ENCODE data around the gene TMEM203.

TMEM203 gene

DNA sequence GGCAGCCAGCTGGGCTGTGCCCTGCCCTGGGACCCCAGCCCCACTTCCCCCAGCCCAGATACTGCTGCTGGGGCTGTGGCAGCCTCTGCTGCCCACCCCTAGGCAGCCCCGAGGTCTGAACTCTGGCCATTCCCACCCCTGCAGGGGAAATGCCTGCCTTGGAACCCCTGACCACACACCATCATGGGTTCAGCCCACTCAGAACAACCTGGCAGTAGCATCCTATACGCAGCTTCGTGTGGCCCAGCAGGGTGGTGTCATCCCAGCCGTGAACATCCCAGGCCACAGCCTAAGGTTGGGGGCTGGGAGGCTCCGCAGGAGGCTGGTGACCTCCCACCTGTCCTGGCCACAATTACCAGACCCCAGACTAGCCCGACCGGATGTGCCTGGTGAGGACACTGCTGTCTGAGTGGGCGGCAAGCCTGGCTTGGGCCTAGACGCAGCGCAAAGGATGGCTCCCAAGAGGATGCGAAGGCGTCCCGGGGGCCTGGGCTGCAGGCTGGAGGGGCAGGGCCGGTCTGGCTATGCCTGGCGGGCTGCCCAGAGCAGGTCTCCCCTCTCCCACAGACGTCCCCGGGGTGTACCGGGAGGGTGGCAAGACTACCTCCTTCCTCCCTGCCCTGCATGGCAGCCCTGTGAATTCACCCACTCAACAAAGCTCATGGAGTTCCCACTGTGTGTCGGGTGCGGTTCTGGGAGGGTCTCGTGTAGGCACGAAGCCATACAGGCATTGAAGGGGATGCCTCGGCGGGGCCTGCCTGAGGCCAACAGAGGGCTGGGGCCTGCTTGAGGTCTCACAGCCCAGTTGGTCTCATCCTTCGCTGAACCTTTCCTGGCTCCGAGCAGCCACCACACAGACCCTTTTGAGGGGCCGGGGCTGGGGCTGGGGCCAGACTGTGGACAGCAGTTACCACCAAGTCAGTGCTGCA lies 23.8 kb upstream of the TMEM203 start:
- no peak for DNase-seq

DNA sequence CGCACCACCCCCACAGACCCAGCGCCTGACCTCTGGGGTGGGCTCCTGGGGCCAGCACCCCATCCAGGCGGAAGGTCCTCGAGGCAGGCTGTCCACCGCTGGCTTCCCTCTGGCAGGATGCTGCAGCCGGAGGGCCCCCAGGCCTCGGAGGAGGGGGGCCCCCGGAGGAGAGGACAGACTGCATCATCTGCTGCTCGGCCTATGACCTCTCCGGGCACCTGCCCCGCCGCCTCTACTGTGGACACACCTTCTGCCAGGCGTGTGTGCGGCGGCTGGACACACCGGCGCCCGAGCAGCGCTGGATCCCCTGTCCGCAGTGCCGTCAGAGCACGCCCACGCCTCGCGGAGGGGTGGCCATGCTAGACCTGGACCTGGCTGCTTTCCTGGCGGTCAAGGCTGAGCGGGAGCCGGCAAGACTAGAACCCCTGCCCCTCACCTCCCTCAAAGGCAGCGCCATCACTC lies 23.1 kb upstream of the TMEM203 start:
- no peak for DNase-seq

DNA sequence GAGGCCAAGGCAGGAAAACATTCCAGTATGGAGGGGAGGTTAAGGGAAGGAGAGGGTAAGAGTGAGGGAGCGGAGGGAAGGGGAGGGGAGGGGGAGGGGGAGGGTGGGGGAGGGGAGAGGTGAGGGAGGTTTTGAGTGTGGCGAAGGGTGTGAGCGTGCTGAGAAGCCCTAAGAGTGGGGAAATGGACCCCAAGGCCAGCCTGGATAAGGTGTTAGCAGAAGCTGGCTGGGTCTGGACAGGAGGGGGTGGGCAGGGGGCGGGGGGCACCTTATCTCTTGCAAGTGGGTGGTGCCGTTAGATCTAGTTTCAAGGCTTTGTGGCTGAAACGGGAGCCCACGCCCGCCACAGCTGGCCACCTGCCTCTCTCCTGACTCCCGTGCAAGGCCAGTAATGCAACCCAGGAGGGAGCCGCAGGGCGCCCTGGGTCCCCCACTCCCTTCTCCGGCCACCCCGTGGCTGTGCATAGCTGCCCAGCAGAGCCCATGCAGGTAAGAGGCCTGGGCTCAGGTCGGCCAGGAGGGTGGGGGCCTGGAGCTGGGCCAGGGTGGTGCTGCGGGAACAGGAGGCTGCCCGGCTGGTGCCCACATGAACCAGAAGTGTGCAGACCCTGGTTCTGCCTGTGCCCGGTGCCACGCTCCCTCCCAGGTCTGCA lies 22.5 kb upstream of the TMEM203 start:
- DNase-seq = no peak

DNA sequence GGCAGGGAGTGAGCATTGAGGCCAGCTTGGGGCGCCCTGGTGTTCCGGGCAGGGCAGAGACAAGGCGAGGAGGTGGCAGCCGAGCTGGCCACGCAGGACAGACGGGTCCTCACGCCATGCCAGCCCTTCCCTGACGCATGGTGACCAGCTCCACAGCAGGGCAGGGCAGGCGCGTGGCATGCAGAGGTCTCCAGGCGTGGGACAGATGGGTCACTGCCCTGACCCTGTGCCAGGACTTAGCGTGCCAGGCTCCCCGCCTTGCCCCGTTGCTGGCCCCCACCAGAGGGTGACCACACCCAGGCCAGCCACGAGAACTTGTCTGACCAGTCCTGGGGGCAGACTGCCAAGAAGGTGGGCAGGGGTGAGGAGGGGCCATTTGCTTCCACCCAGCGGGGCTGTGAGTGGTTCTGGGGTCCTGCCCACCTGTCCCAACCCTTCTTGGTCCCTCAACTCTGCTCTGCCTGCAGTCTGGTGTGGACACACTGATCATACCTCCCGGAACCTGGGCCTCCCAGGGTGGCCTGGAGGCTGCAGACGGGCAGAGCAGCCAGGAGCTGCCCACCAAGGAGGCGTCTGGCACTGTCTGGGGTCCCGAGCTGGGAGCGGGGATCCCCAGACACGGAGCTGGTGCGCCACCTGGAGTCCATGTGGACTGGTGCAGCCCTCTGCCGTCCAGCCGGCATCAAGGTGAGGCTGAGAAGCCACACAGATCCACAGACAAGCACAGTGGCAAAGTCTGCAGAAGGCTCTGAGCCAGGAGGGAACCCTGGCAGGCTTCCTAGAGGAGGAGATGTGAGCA lies 21.8 kb upstream of the TMEM203 start, which contains the start of gene RNF224:
Gene RNF224, plus strand, starts transcription at position 449 of the 799 bp plus-strand sequence. CDS start 834 bp downstream, outside the sequence.
- peak; percentile 79 for DNase-seq

DNA sequence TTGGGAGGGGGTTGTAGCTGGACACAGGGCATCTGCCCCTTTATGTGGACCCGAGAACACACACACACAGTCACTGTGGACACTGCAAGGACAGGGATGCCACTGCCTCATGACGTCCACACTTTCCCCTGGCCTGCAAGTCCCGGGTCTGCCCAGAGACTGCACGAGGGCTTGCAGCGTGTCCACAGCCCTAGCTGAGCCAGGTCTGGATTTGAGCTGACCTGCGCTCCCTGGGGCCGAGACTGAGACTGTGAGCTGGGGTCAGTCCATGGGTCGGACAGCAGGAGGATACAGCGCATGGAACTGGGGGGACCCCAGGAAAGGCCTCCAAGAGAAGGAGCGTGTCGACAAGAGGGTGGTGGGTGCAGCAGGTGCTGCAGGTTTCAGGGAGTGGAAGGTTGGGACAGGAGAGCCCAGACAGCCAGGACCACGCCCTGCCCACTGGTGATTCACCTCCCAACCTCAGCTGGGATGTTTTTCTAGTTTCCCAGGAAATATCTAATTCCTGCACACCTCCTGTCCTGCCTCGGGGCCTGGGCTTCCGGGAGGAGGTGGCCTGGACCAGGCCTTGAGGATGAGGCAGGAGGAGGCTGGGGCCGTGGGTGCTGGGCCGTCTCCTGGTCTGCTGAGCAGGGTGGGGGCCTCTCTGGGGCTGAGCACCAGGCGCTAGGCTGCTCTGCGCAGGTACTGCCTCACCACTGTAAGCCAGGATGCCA lies 21.0 kb upstream of the TMEM203 start:
- no peak for DNase-seq

DNA sequence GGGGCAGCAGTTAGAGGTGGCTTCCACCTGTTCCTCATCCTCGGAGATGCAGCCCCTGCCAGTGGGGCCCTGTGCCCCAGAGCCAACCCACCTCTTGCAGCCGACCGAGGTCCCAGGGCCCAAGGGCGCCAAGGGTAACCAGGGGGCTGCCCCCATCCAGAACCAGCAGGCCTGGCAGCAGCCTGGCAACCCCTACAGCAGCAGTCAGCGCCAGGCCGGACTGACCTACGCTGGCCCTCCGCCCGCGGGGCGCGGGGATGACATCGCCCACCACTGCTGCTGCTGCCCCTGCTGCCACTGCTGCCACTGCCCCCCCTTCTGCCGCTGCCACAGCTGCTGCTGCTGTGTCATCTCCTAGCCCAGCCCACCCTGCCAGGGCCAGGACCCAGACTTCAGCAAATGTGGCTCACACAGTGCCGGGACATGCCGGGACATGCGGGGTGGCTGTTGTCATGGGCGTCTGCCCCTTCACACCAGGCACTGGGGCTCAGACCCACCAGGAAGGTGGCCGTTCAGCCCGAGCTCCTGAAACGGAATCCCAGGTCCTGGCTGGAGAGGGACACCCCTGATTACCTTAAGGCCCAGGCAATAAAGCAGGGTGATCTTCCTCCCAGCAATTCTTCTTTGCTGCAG lies 20.4 kb upstream of the TMEM203 start:
- DNase-seq = no peak

DNA sequence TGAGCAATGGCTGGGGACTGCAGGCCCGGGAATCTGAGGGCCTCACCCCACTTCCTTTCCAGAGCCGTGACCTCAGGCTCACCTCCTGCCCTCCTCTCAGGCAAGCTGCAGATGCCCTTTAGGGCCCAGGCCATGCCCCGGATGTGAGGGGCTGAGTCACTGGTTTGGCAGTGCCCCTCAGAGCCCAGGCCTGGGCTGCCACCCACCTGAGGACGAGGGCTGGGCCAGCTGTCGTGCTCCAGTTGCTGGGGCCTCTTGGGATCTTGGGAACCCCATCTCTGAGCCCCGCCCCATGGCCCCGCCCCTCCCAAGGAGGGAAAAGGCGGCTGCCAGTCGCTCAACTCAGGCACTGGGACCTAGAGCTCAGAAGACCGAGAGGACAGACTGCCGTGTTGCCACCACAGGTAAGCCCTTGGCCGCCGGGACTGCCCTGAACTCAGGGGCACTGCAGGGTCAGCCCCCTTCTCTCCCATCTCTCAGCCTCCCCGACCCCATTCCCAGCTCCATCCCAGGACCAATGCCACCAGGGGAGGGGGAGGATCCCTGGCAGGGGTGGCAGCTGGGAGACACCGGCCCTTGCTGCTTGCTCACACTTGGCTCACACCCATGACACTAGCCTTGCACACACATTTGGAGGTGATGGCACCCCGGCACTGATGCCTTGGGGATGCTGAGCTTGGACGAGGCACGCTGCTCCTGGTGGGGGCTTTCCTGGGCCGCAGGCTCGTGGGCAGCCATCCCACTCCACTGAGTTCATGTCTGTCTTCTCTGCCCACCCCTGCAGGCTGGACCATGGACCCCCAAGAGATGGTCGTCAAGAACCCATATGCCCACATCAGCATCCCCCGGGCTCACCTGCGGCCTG lies 19.6 kb upstream of the TMEM203 start, which contains the start of gene CYSRT1:
Gene CYSRT1, plus strand, starts transcription at position 345 of the 865 bp plus-strand sequence. Its CDS starts 448 bp downstream, at position 793.
- no peak for DNase-seq

DNA sequence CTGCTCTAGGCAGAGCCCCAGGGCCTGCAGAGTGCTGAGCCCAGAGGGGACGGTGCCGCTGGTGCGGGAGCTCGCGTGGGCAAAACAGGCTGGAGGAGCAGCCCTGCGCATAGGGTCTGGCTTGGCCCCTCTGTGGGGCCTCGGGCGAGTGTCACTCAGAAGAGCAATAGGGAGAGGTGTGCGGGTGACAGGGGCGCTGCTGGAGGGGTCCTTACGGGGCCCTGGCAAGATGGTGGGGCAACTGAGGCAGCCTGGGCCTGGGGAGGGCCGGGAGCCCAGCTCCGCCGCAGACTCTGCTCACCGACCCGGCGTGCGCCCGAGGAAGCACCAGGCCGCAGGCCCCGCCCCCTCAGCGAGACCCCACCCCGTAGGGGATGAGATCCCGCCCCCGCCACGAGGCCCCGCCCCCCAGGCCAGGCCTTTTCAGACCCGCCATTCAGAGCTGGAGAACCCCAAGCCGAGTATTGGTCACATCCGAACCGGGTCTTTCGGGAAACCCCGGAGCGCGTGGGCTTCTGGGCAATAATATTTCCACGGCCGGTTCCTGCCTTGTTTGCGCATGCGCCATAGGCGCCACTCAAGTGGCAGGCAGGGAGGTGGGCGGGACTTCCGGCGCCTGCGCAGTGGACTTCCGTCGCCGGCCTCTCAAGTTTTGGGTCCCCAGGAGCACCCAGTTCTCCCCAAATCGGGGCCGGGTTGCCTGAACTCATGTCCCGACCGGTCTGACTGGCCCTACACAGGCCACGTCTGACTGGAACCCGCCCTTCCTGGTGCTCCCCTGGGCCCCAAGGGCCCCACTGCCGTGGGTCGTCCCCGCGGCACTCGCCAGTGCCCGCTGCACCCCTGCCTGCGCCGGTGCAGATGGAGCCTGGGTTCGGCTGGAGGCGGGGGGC lies 17.9 kb upstream of the TMEM203 start:
- DNase-seq = peak; percentile 97

DNA sequence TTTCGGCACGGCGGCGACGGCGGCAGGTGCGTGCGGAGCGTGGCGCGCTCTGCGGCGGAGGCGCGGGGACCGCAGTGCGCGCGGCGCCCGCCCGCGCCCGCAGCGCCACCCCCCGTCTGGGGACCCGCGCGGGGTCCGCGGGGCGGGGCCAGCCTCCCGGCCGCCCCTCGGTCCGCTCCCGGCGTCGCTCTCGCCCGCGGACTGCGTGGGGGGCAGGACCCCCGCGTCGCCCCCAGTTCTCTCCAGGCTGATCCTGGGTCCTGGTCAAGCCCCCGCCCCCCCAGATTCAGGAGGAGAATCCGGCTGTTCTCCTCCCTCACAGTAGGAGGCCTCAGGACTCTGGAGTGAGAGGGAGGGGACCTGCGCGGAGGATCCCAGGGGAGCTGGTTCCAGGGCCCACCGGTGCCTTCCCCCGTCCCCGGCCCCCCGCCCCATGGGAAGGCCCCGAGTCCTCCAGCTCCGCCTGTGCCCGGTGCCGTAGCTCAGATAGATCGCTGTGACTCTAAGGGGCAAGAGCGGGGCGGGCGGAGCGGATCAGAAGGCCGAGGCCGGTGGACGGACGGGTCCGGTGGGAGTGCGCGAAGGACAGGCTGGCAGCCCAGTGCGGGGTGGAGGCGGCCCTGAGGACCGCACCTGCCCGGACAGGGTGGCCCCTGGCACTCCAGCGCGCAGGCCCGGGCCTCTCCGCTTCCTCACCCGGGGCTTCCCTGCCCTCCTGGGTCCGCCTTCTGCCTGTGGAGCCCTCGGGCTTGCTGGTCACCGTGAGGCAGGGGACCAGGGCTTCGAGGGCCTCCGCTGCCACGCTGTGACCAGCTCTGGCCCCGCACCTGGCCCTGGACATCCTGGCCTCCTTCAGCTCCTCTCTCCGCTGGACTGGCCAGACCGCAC lies 17.0 kb upstream of the TMEM203 start, which contains the start of gene RNF208:
Gene RNF208, minus strand, starts transcription at position 51 of the 888 bp plus-strand sequence. CDS start 1,028 bp downstream, outside the sequence.
- DNase-seq = no peak

DNA sequence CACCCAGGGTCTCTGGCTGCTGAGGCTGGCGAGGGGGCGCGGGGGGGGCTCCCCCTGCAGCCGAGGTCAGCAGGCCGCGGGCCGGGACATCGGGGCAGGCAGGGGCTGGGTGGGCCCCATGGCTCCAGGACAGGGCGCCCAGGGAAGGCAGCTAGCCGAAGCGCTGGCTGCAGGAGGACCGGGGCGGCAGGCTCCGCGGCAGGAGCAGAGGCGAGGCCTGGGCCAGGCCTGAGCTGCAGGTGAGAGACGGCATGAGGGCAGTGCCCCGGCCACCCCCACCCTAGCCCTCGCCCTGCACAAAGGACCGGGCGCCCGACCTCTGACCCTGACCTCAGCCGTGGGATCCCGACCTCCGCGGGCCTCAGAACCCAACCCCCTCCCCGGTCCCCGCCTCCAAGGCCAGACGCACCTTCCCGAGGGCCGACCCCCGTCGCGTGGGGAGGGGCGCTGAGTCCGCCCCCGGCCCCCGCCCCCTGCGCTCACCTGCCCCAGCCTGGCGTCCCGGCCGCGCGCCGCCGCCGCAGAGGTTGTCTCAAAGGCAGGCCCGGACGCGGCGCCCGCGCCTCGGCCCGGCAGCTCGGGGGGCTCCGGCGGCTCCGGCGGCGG lies 16.2 kb upstream of the TMEM203 start:
- no peak for DNase-seq

DNA sequence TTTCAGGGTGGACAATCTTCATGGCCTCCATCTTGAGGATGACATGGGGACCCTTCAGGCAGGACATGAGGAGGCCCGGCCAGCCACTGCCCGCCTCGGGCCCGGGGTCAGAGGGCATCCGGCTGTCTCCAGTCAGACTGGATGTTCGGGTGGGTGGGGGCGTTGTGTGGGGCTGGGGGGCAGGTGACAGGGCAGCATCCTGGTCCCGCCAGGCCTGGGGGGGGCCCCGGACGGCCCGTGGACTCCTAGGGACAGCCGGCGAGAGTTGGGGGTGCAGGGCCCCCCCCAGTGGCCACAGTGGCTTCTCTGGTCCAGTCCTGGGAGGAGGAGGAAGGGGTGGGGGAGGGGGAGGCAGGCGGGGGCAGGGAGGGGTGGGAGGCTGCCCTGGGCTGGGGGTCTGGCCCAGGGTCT lies 15.7 kb upstream of the TMEM203 start:
- no peak for DNase-seq

DNA sequence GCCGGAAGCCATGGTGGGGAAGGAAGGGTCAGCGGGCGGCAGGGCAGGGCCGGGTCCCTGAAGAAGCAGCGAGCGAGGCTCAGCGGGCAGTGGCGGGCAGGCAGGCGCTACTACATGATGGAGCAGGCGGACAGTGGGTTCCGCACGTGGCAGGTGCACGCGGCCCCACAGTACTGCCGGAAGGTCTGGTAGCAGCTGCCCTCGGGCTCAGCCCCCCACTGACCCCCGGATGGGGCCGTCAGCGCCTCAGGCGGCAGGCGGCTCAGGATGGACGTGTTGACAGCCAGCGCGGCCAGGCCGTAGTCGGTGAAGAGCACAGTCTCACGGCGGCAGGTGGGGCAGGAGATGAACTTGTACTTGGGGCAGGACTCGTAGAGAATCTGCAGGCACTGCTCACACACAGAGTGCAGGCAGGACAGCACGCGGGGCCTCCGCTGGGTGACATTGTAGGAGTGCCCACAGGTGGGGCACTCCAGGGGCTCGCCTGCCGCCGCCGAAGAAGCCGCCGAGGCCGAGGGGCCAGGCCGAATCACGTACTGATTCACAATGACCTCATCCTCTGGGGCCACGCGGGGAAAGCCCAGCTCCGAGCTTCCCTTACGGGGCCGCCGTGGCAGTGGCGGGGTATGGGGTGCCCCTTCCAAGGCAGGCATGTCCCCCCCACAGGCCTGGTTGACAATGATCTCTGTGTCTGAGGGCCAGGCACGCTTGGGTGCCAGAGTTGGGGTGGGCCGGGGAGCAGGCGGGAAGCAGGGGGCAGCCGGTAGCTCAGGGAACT lies 15.1 kb upstream of the TMEM203 start:
- no peak for DNase-seq

DNA sequence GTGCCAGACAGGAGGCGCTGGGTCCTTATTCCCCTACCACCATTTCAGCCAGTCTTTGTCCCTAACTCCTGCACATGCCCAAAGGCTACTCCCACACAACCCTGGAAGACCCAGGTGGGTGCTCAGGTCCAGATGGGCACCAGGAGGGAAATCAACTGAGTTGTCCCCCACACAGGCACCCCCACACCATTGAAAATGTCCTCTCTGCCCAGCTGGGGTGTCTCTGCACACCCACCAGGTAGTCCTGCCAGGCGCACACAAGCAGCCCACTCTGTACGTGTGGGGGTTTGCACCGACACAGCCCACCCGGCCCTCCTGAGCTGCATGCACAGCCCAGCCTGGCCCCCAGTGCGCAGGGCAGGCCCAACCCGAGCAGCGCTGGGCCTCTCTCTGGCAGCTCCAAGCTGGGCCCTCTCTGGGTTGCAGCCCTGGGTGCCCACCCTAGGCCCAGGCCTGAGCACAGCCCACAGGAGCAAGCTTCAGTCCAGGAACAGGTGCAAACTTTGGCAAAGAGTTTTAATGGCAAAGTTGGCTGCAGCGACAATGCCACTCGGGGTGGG lies 14.4 kb upstream of the TMEM203 start:
- no peak for DNase-seq

DNA sequence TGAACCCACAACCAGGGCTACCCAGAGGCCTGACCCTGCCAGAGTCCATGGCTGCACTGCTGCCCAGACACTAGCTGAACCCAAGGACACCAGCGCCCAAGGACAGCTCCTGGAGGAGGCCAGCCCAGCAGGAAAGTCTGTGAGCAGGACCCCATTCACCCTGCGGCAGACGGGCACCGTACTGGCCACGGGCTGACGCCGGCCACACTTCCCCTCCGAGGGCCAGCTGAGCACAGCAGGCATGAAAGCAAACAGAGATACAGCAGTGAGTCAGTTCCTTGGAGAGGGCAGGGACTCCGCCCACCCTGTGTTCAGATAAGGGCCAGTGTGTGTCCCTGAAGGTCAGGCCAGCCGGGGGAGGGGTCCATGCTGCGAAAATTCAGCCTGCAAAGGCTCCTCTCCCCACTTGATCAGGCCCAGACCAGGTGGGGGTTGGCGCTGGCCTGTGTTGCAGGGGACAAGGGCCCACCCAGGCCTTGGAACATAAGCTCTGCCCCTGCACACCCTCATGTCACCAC lies 13.4 kb upstream of the TMEM203 start:
- no peak for DNase-seq

DNA sequence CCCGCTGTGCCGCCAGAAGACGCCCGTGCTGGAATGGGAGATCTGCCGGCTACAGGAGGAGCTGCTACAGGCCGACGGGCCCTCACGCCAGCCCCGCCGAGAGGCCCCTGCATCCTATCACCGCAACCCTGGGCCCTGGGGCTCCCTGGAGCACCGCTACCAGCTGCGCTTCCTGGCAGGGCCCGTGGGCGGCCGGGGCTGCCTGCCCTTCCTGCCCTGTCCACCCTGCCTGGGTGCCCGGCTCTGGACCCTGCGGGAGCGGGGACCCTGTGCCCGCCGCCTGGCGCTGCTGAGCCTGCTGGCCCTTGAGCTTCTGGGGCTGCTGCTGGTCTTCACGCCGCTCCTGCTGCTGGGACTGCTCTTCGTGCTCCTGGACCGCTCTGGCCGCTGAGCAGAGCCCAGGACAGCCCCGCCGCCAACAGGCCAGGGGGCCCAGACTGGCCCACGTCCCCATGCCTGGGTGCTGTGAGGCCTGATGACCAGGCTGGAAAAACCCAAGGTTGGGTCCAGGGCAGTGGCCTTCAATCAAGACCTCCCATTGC lies 12.8 kb upstream of the TMEM203 start:
- DNase-seq = no peak
